K562 (cell line): ENCODE measurements around the gene FSD1L. TPM values are rescaled to one million over a fixed set of nuclear protein-coding genes. Genes with fewer than 3 reads are reported as not detected.

Experiments used
- ARID4B ChIP-seq: sonication (generic); formaldehyde crosslinking; IDR thresholded peaks from 2 replicates; pipeline ENCODE4 v1.8.0; 2022; ENCODE audit warnings: mild to moderate bottlenecking, missing genetic modification reagents
- CBX5 ChIP-seq: IDR thresholded peaks from 2 replicates; pipeline ENCODE4 v1.6.1; 2014; ENCODE audit warnings: low read depth, borderline replicate concordance
- EP300 ChIP-seq: IDR thresholded peaks from 2 replicates; pipeline ENCODE4 v1.6.1; 2012; ENCODE audit warnings: low read length, improper control_type of control experiment
- ETS1 ChIP-seq: conservative IDR thresholded peaks from 2 replicates; pipeline ENCODE4 v1.6.1; 2011; ENCODE audit warnings: low read depth, mild to moderate bottlenecking, low read length; ENCODE audit not compliant: control insufficient read depth
- HIVEP1 ChIP-seq: fragments of 250-450 bp; sonication (Bioruptor Pico); IDR thresholded peaks from 2 replicates; pipeline ENCODE4 v1.4.0; 2020; ENCODE audit warnings: mild to moderate bottlenecking
- HNRNPUL1 ChIP-seq: fragments of 200-400 bp; formaldehyde crosslinking; IDR thresholded peaks from 2 replicates; pipeline ENCODE4 v1.6.1; 2017; ENCODE audit warnings: low read length
- RBFOX2 ChIP-seq: fragments of 200-400 bp; formaldehyde crosslinking; IDR thresholded peaks from 2 replicates; pipeline ENCODE4 v1.6.1; 2017; ENCODE audit warnings: low read depth, mild to moderate bottlenecking, low read length, moderate library complexity
- SAFB ChIP-seq: fragments of 200-400 bp; formaldehyde crosslinking; IDR thresholded peaks from 2 replicates; pipeline ENCODE4 v1.6.1; 2017; ENCODE audit warnings: low read depth, low read length, borderline replicate concordance
- TFAP4 ChIP-seq: sonication (generic); formaldehyde crosslinking; IDR thresholded peaks from 2 replicates; pipeline ENCODE4 v1.8.0; 2022; ENCODE audit warnings: missing genetic modification reagents, mild to moderate bottlenecking, moderate library complexity, borderline replicate concordance
- ZHX1 ChIP-seq: fragments of 150-350 bp; conservative IDR thresholded peaks from 2 replicates; pipeline ENCODE4 v1.6.1; 2014; ENCODE audit warnings: low read length
- ZNF408 ChIP-seq: fragments of 250-450 bp; sonication (Bioruptor Pico); IDR thresholded peaks from 2 replicates; pipeline ENCODE4 v1.4.0; 2020; ENCODE audit warnings: low read depth, mild to moderate bottlenecking, moderate library complexity
- ZNF583 ChIP-seq: fragments of 250-450 bp; sonication (Bioruptor Pico); IDR thresholded peaks from 2 replicates; pipeline ENCODE4 v1.4.0; 2020
- ZNF584 ChIP-seq: fragments of 200-800 bp; sonication (Bioruptor generic); IDR thresholded peaks from 2 replicates; pipeline ENCODE4 v1.6.1; 2016; ENCODE audit warnings: low read depth, mild to moderate bottlenecking, missing genetic modification characterization, missing compliant biosample characterization
- polyA plus RNA-seq, 8 experiments: library from polyadenylated mRNA; depleted of rRNA in 4 of 8; stranded (reverse) in 5 of 8; unstranded in 3 of 8; fragments of >200 nt; fragmentation: Nextera tagmentation in 2 of 8; fragmentation: Illumina TruSeq in 1 of 8; extraction: Ambion mirVana in 2 of 8; extraction: Trizol in 1 of 8; gene quantifications; 2 replicates each; pipeline versions ENCODE4 v1.2.1 to v1.2.3, GENCODE V29; 2011 to 2014; ENCODE audit warnings: inconsistent platforms in 1 of 8, missing spikeins in 1 of 8
- total RNA-seq, 7 experiments: library from RNA; depleted of rRNA in 6 of 7; stranded (reverse); fragments of >200 nt in 6 of 7; fragmentation: Illumina TruSeq in 2 of 7; extraction: Trizol in 2 of 7; gene quantifications; 2 replicates each; pipeline versions ENCODE4 v1.2.1 to v1.2.3, GENCODE V29; 2011 to 2021; ENCODE audit warnings: low replicate concordance in 1 of 7

Gene FSD1L
- total and polyA plus RNA-seq, 9 of the 15 experiments (the other 6 are each of a cell fraction or from before 2014, with no cell fraction given): 0.95 to 4.2 (median 2.1) TPM

- 0 out of 2 replicates have a peak, but pooled peaks have one; percentile 22 for TF ChIP-seq ZHX1
- TF ChIP-seq ZNF408 (CRISPR knock-in tag): no peak
- no peak for TF ChIP-seq HNRNPUL1
- TF ChIP-seq TFAP4: peak; percentile 53; the same call in 1 of the 2 replicates
- TF ChIP-seq ZNF584 (CRISPR knock-in tag): no peak
- peak; percentile 66; the same call in 1 of the 2 replicates for TF ChIP-seq SAFB
- peak; percentile 24; the same call in 1 of the 2 replicates for TF ChIP-seq CBX5
- peak; percentile 63; the same call in 1 of the 2 replicates for TF ChIP-seq ARID4B (CRISPR knock-in tag)
- TF ChIP-seq RBFOX2: peak; percentile 81
- TF ChIP-seq ETS1: peak; percentile 20; the same call in 1 of the 2 replicates
- TF ChIP-seq HIVEP1 (CRISPR knock-in tag): no peak
- 0 out of 2 replicates have a peak, but pooled peaks have one; percentile 6 for TF ChIP-seq EP300
- TF ChIP-seq ZNF583 (CRISPR knock-in tag): no peak
These were observed at the start of gene FSD1L (continued) for GRCh38 chr9:105447814-105448812.
